Measurements from ENCODE around the gene SDK2.
A peak's percentile ranks its signal among the peaks of the same experiment; 100 is the strongest.

Gene SDK2

DNA sequence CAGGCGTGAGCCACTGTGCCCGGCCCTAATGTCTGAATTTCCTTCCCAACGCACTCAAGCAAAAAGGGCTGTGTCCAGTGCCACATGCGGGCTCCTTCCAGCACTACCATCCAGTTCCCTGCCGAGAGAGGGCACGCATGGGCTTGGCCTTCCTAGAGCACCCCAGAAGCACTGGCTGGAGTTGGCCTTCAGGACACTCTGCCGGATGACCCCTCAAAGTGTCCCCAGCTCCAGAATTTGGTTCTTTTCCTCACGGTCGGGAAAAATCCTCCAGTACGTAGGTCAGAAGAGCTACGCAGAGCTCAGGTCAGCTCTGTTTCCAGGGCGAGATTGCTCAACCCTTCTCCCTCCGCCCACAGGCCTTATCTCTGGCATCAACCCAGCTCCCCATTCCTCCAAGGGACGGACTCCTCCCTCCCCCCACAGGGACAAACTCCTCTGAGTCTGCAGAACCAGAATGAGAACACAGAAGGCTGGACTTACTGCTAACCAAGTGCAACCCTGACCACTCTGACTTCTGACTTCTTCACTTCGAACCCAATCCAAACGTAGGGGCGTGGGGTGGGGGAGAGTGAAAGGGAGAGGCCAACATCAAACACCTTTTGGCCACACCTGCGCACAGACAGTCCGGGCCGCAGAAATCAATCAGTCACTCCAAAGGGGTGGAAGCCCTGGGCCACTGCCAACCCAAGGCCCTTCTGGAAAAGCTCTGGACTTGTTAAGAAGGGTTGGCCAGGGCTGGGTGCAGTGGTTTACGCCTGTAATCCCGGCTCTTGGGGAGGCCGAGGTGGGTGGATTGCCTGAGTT lies 336.0 kb downstream of the SDK2 start:
- TF ChIP-seq, protein P1, sequence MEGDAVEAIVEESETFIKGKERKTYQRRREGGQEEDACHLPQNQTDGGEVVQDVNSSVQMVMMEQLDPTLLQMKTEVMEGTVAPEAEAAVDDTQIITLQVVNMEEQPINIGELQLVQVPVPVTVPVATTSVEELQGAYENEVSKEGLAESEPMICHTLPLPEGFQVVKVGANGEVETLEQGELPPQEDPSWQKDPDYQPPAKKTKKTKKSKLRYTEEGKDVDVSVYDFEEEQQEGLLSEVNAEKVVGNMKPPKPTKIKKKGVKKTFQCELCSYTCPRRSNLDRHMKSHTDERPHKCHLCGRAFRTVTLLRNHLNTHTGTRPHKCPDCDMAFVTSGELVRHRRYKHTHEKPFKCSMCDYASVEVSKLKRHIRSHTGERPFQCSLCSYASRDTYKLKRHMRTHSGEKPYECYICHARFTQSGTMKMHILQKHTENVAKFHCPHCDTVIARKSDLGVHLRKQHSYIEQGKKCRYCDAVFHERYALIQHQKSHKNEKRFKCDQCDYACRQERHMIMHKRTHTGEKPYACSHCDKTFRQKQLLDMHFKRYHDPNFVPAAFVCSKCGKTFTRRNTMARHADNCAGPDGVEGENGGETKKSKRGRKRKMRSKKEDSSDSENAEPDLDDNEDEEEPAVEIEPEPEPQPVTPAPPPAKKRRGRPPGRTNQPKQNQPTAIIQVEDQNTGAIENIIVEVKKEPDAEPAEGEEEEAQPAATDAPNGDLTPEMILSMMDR (conservative IDR thresholded peaks at IDR 0.05; ENCODE audit: low read depth, low read length), result no peak
- DNase-seq (ENCODE audit: low read depth), result peak; percentile 95
- peak overlapping the region; percentile 46 for H3K4me3 ChIP-seq (ENCODE audit: low read depth, low read length)

DNA sequence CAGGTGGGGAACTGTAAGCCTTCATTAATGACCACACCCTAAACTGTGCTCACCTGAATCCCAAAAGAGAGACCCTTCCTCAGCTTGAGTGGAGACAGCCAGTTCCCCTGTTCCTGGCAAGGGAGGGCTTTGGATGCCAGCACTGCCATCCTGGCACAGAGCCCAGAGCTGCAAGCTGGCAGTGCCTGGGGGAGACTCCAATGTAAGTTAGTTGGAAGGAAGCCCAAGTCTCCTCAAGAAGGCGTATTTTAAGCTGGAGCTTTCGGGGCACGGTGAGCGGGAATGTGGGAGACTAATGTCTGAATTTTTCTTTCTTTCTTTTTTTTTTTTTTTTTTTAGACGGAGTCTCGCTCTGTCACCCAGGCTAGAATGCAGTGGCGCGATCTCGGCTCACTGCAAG lies 337.1 kb downstream of the SDK2 start:
- TF ChIP-seq, protein P1 (conservative IDR thresholded peaks at IDR 0.05; ENCODE audit: low read depth, low read length), result no peak
- DNase-seq (ENCODE audit: low read depth), result no peak
- H3K4me3 ChIP-seq (ENCODE audit: low read depth, low read length), result no peak overlapping the region

DNA sequence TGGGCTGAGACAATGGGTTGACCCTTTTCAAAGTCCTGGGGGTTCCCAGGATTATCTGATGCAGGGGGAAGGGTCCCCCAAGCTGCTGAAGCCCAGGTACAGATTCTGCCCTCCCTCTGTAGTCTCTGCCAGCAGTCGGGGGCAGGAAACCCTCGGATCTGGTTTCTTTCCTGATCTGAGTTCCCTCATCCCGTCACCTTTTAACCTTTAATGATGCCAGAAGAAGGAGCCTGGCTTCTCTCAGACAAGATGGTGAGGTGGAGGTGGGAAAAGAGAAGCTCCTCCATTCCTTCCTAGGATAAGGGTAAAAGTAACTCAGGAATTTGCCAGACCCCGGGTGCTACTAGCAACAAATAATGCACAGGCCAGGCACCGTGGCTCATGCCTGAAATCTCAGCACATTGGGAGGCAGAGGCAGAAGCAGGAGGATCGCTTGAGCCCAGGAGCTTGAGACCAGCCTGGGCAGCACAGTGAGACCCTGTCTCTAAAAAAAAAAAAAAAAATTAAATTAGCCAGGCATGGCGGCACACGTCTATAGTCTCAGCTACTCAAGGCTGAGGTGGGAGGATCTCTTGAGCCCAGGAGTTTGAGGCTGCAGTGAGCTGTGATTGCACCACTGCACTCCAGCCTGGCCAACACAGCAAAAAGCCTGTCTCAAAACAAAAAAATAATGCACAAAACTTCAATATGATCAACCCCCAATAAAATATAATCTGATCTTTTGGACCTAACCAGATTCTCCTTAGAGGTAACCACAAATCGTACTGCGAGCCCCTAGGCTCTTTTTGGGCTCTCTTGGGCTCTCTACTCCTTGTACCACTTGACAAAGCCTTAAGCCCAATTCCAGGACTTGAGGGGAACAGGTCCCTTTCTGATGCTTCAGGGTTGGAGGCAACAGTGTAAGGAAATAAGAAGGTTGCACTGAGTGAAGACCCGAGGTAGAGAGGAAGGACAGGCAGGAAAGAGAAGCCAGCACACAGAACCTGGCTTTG lies 338.1 kb downstream of the SDK2 start:
- TF ChIP-seq, protein P1 (conservative IDR thresholded peaks at IDR 0.05; ENCODE audit: low read depth, low read length), result no peak
- DNase-seq (ENCODE audit: low read depth), result no peak
- H3K4me3 ChIP-seq (ENCODE audit: low read depth, low read length), result no peak overlapping the region

DNA sequence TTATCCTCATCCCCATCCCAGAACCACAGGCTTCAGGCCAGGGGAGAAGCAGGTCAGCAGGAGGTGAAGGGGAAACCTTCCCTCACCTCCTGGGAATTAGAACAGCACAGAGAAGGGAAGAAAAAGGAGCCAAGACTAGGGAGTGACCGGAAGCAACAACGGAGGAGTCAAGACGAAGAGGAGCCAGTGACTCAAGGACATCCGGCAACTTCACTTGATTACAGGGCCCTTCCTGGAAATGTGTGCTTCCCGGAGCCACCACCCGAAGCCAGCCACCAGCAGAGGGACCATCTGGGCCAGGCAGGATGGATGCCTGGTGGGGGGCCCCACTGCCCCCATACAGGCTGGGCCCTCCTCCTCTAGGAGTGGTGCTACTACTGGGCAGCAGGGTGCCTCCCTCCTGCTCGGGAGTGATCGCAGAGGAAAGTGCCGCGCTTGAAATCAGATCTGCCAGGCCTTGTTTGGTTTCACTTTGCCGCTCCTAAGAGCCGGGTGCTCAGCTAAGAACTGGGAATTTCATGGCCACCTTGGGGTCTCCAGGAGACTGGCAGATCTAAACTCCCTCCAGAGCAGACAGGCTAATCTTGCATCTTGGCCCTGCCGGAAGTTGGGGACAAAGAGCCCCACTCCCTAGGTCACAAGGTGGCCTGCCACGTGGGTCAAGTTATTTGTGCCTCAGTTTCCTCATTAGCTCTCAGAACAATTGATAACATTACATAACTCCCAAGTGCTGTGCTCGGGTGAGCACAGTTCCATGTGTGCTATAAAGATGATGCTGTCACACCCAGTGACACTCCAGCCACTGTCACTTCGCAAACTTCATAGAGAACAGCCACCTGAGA lies 339.1 kb downstream of the SDK2 start:
- H3K4me3 ChIP-seq (ENCODE audit: low read depth, low read length), result peak overlapping the region; percentile 40
- TF ChIP-seq, protein P1 (conservative IDR thresholded peaks at IDR 0.05; ENCODE audit: low read depth, low read length), result peak; percentile 45
- DNase-seq (ENCODE audit: low read depth), result peak; percentile 87

DNA sequence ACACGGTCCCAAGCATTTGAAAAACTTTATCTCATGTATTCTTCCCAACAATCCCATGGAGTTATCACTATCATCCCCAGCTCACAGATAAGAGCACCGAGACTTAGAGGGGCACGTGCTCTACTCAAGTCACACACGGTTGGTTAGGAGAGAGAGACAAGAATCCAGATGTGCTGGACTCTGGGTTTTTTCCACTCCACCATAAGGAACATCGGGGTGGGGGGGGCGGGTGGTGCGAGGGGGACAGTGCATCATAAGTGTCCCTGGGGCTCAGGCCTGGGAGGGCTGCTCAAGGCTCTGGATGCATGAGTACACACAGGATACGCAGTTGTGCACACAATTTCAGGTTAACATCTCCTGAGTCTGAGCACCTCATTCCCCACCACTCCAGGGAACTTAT lies 339.8 kb downstream of the SDK2 start:
- TF ChIP-seq, protein P1 (conservative IDR thresholded peaks at IDR 0.05; ENCODE audit: low read depth, low read length), result no peak
- no peak for DNase-seq (ENCODE audit: low read depth)
- no peak overlapping the region for H3K4me3 ChIP-seq (ENCODE audit: low read depth, low read length)

DNA sequence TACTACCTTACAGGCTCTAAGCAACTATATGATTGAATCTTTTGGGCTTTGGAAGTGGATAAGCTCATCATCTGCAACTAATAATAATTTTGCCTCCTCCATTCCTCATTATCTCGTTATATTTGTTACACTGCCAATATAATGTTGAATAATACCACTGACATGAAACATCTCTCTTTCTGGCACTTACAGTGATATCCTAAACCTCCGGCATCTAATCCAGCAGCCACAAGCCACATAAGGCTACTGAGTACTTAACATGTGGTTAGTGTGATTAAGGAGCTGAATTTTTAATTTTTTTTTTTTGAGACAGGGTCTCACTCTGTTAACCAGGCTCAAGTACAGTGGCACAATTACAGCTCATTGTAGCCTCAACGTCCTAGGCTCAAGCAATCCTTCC lies 342.1 kb downstream of the SDK2 start:
- DNase-seq (ENCODE audit: low read depth), result no peak
- no peak overlapping the region for H3K4me3 ChIP-seq (ENCODE audit: low read depth, low read length)
- TF ChIP-seq, protein P1 (conservative IDR thresholded peaks at IDR 0.05; ENCODE audit: low read depth, low read length), result no peak
